ENCODE data around the gene ALS2. TPM values are rescaled to one million over a fixed set of nuclear protein-coding genes. Genes with fewer than 3 reads are reported as not detected.

Gene ALS2
- total and polyA plus RNA-seq, 2 of the 8 experiments (the other 6 are each of a cell fraction or from before 2014, with no cell fraction given), result 12.1 to 34.5 TPM

- Histone ChIP-seq H2BK15ac (ENCODE audit: low read length) (no peak overlapping the region), H2BK12ac (ENCODE audit: low read depth, low read length) (no peak overlapping the region), H3K79me2 (ENCODE audit: control insufficient read depth in 1 of 2, insufficient read depth in 2 of 2, low read length in 2 of 2) (peaks cover 0 to 7% of the 10 kb centered on the region in 2 experiments; a peak in 3 of 4 replicates), H4K8ac (ENCODE audit: extremely low read depth, insufficient read depth, low read length) (no peak overlapping the region), H3K9ac (replicated peaks in 1 of 4; ENCODE audit: extremely low read depth in 1 of 4, low read depth in 3 of 4, low read length in 3 of 4) (no peak overlapping the region), H3K23ac (ENCODE audit: insufficient read length) (no peak overlapping the region), H3K36me3 (ENCODE audit: control insufficient read depth in 2 of 4, insufficient read depth in 4 of 4, low read length in 3 of 4) (no peaks in the 10 kb centered on the region), H3K4me1 (replicated peaks in 1 of 4; ENCODE audit: control insufficient read depth in 3 of 4, insufficient read depth in 4 of 4, low read length in 3 of 4) (peaks cover 0 to 6% (median 3%) of the 10 kb centered on the region in 4 experiments; a peak in 3 of 7 replicates), H3K23me2 (ENCODE audit: low read depth, low read length) (peaks cover 14% of the 10 kb centered on the region), H2AK5ac (ENCODE audit: low read depth, low read length) (no peak overlapping the region), H3K27me3 (replicated peaks in 1 of 4; ENCODE audit: control insufficient read depth in 3 of 4, extremely low read depth in 1 of 4, insufficient read depth in 3 of 4, low read length in 3 of 4) (no peaks in the 10 kb centered on the region), H3K4me2 (ENCODE audit: insufficient read depth in 1 of 2, low read depth in 2 of 2, low read length in 2 of 2) (no peak overlapping the region), H3K9me3 (ENCODE audit: insufficient read depth in 2 of 2, low read depth in 1 of 2, low read length in 1 of 2) (no peaks in the 10 kb centered on the region), H2BK20ac (ENCODE audit: low read length) (no peak overlapping the region), H4K91ac (replicated peaks; ENCODE audit: insufficient read length, low read length) (no peak overlapping the region), H3K18ac (ENCODE audit: extremely low read depth, low read length) (no peak overlapping the region), H4K20me1 (replicated peaks in 1 of 2; ENCODE audit: control insufficient read depth in 1 of 2, insufficient read depth in 2 of 2, low read length in 2 of 2) (no peaks in the 10 kb centered on the region), H2BK120ac (replicated peaks; ENCODE audit: low read depth, low read length) (no peak overlapping the region), H4K5ac (ENCODE audit: insufficient read length, low read depth, low read length) (no peak overlapping the region), H3K14ac (ENCODE audit: insufficient read length) (no peak overlapping the region), H3K56ac (replicated peaks; ENCODE audit: insufficient read length, low read depth, low read length) (no peak overlapping the region), H3K4ac (replicated peaks; ENCODE audit: insufficient read length, low read depth, low read length) (no peak overlapping the region), H2BK5ac (ENCODE audit: low read depth, low read length) (no peak overlapping the region), H3K79me1 (ENCODE audit: low read depth, low read length) (no peaks in the 10 kb centered on the region; the same call in 1 of the 2 replicates), H3K27ac (ENCODE audit: low read depth, low read length) (no peak overlapping the region), H3K4me3 (ENCODE audit: extremely low read depth in 1 of 4, insufficient read depth in 2 of 4, low read depth in 3 of 4, low read length in 4 of 4) (no peak overlapping the region), H2AFZ (ENCODE audit: low read length) (no peak overlapping the region)
- FAIRE-seq, result no peak
- TF ChIP-seq TEAD4 (IDR thresholded peaks at IDR 0.05; ENCODE audit: low read depth, low read length), result no peak
- no peak for TF ChIP-seq RNF2 (IDR thresholded peaks at IDR 0.05; ENCODE audit: borderline replicate concordance, low read depth, low read length, missing control alignments, poor library complexity, severe bottlenecking)
- TF ChIP-seq CEBPB (IDR thresholded peaks at IDR 0.05; ENCODE audit: low read depth, low read length), result no peak
- TF ChIP-seq TAF7 (optimal IDR thresholded peaks at IDR 0.05; ENCODE audit: borderline replicate concordance, low read depth, low read length), result no peak
- TF ChIP-seq BACH1 (IDR thresholded peaks at IDR 0.05; ENCODE audit: low read length), result no peak
- DNase-seq (ENCODE audit: low read depth in 1 of 2, low spot score in 2 of 2), result no peak
- CTCF ChIA-PET (ENCODE audit: partially characterized antibody), result interaction anchor here (0.6 to 0.7 kb wide), 2 partner anchors 11 to 20 kb away, joined by 3 to 5 read pairs; no protein-coding TSS in a partner anchor
- POLR2A ChIA-PET (ENCODE audit: partially characterized antibody), result interaction anchor here (1.3 to 2.0 kb wide), 2 partner anchors 8 to 28 kb away, joined by 3 to 4 read pairs; no protein-coding TSS in a partner anchor
- 79% methylated on average over 1 of the region's 1 CpG; no CpG with 5 or more reads in 1 of the 2 experiments for WGBS, 2 experiments (ENCODE audit: extremely low coverage in 1 of 2, insufficient coverage in 1 of 2, insufficient read length in 1 of 2, insufficient replicate concordance in 2 of 2, low coverage in 1 of 2, low lambda C conversion rate in 2 of 2, missing lambda C conversion rate in 1 of 2)
Measured at GRCh38 chr2:201784563-201784962, 3.8 kb upstream of the ALS2 start.

Data from H1 (cell line).